Stimulated activated CD8-positive, alpha-beta memory T cell treated with anti-CD3 and anti-CD28 coated beads, Interleukin-2, amount 100 ng/mL, for 1 hour (primary cell): ENCODE results near the gene APCDD1L.
"Not testable (repeated sequence)": the region's sequence is repeated elsewhere in the genome, so short reads cannot be mapped to it uniquely, and the experiment has no call there.

Experiments
- DNase-seq, 2 donors: peaks; one replicate each; pipeline ENCODE4 v3.0.0-alpha.2; 2020; ENCODE audit warnings: low read depth in 2 of 2

APCDD1L gene

DNA sequence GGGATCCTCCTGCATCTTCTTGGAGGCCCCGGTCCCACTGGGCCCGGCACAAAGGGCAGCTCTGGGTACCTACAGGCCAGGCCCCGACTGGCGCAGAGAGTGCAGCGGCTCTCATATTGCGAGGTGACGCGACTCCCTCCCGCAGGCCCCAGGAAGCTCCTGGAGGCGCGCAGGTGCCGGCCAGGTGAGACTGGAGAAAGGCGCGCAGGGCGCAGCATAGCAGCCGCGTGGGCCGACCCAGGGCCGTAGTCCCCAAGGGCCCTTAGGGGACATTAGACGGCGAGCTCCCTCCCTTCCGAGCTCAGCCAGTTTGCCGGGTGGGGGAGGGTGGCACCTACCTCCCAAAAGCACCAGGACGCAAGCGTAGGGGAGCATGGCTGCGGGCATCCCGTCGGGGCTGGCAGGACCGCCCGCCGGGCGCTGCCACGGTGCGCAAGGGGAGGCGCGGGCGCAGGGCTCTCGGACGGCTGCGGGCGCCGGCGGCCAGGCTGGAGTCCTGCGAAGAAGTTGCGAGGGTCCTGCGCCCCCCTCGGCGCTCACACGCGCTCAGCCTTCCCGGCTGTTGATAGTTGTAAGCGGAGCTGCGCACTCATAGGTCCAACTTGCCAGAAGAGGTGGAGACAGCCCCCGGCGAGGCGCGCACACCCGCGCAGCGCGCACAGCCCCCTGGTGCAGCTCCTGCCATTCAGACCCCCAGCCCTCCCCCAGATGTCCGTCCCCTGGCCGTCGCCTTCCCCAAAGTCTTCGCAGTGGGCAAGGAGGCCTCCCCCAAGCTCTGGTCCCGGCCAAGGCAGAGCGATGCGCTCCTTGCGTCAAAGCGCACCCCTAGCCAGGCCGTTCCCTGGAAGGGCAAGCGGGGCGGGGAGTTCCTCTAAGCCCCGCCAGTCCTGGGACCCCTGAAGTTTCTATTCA is 622 bp downstream of the APCDD1L start:
- no peak for DNase-seq

DNA sequence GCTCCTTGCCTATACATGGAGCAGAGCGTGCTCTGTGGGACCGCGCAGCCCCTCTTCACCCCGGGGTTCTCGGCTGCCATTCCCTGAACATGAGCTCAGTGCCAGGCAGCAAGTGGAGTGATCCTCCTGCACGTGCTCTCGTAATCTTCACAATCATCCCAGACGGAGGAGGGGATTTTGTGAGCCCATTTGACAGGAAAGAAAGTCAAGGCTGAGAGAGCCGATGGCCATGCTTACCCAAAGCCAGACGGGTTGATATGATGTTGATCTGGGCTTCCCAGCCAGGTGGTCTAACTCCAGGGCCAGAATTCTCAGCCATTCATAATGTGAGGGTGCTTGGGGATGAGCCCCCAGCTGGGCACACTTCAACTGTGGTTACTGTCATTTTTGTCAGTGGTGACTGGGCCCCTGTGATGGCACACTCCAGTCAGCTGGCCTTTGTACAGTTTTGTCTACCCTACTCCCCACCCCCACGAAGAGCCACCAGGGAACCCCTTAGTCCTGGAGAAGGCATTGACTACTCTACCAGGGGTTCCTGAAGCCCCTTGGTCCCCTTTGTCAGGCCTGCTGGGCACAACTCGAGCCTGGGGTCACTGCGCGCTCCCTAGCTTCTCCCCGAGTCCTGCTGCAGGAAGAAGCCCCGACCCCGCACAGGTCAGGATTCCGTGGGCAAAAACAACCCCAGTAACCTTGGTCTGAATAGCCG is 1.5 kb downstream of the APCDD1L start:
- no peak for DNase-seq

DNA sequence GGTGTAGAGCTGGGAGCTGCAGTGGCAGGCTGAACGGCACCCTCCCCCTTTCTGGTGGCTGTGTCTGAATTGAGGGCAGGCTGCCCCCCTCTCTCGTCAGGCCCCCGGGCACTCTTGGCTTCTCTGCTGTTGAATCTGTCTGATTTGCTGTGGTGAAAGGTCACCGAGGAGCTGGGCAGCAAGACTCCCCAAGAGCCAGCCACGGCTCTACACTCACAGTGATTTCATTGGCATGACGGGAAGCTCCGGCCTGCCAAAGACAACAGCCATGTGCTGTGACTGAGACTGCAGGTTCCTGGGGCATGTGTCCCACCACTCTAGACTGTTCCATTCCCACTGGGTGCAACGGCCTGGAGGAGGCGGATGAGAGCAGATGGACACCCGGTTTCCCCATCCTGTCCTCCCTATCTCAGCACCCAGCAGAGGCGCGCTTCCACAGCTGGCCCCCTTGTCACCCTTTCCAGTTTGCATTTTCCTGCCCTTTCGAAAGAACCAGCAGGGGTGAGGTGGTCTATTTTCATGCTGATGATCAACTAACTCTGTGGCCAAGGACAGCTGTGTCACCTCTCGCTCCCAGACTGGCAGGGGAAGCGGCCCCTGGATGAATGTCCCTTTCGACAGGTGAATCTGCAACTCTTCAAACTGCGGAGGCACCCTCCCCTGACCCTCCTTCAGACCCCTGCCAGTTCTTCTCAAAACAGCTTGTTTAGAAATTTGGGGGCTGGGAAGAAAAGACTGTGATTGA is 2.2 kb downstream of the APCDD1L start:
- DNase-seq: no peak

GRCh38 chr20:58511861-58512260 is 3.3 kb downstream of the APCDD1L start:
- DNase-seq: no peak

- no peak for DNase-seq
These were observed 3.8 kb downstream of the APCDD1L start for GRCh38 chr20:58511364-58511763.

DNA sequence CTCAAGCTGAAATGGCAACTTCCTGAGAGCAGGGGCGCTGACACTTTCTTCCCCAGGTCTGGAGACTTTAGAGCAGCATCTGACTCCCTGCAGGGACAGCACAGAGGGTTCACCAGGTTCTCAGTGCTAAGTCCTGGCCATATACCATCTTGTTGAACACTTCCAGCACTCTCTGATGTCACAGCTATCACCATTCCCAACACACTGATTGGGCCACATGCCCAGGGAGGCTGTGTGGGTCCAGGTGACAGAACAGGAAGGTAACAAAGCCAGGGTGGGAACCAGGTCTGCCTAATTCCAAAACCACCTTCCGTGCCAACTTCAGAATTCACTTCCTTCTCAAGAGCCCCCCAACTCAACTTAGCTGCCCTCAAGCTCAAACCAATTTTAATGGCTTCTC is 4.3 kb downstream of the APCDD1L start:
- DNase-seq: no peak

- no peak for DNase-seq
These were observed 6.3 kb downstream of the APCDD1L start for GRCh38 chr20:58508762-58509395.

DNA sequence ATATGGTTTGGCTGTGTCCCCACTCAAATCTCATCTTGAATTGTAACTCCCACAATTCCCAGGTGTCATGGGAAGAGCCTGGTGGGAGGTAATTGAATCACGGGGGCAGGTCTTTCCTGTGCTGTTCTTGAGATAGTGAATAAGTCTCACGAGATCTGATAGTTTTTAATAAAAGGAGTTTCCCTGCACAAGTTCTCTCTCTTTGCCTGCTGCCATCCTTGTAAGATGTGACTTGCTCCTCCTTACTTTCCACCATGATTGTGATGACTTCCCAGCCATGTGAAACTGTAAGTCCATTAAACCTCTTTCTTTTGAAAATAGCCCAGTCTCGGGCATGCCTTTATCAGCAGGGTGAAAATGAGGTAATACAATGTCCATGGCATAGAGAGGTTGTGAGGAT is 8.2 kb downstream of the APCDD1L start:
- not testable (repeated sequence) for DNase-seq

DNA sequence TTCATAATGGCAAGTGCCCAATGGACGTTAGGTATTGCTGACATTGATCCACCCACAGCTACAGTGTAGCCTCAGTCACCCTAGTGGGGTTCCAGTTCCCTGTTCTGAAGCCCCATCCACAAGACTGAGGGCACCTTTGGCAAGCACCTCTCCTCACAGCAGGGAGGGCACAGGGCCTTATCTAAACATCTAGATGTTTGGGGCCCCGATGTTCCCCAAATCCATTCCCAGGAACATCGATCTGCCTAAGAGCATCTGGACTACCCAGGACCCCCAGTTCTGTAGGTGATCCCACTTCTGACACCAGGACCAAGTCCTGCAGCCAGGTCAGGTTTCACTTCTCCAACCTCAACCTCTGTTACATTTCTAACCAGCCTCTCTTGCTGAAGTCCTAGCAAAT is 10.6 kb downstream of the APCDD1L start:
- no peak for DNase-seq

- no peak for DNase-seq
These were observed 11.5 kb downstream of the APCDD1L start for GRCh38 chr20:58503668-58504067.

GRCh38 chr20:58500256-58500655 is 14.9 kb downstream of the APCDD1L start:
- no peak for DNase-seq

DNA sequence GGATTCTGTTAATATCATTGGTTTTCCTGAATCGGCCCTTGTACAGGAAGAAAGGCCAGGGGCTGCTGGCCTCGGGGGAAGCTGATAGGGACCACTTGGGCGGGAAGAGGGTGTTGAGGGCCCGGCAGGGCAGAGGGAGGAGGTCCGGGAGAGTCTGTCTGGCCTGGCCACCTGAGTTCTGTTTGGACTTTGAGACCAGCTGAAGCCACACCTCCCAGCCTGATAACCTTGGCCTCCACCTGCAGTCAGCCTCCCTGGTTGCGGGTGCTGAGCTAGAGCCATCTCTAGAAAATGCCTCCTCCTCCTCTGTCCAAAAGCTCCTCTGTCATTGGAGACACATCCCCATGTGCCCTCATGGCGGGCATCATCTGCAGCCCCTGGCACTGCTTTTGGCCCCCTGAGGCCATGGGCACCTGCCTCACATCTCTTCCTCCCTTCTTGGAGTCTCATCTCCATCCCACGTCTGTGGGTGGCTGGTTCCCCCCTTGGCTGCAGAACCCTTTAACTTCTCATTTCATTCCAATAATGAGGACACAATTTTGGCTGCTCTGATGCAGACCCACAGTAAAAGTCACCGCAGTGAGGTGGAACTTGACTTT is 16.6 kb downstream of the APCDD1L start:
- no peak for DNase-seq

- DNase-seq: no peak
These were observed 17.3 kb downstream of the APCDD1L start for GRCh38 chr20:58497724-58498469.

DNA sequence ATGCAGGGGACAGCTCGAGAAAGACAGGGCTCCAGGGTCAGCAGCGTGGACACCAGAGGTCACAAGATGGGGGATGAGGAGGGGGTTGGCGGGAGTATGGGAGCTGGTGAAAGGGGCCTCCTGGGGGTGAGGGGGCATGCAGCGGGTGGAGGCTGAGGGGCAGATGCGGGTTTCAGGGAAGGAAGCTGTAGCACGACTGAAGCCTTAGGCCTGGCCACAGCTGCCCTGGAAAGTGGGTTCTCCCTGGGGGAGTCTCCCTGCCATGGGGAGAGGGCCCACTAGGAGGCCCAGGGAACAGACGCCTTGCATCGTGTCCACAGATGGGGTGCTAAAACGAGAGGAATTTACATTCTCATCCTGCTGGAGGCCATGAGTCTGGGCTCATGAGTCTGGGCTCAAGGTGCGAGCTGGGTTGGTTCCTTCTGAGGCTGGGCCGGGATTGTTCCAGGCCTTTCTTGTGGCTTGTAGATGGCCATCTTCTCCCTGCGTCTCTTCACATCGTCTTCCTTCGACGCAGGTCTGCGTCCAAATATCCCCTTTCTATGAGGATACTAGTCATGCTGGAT is 18.0 kb downstream of the APCDD1L start:
- no peak for DNase-seq

- no peak for DNase-seq
These were observed 18.8 kb downstream of the APCDD1L start for GRCh38 chr20:58496429-58496769.

GRCh38 chr20:58495623-58496428 is 19.4 kb downstream of the APCDD1L start:
- no peak for DNase-seq

DNA sequence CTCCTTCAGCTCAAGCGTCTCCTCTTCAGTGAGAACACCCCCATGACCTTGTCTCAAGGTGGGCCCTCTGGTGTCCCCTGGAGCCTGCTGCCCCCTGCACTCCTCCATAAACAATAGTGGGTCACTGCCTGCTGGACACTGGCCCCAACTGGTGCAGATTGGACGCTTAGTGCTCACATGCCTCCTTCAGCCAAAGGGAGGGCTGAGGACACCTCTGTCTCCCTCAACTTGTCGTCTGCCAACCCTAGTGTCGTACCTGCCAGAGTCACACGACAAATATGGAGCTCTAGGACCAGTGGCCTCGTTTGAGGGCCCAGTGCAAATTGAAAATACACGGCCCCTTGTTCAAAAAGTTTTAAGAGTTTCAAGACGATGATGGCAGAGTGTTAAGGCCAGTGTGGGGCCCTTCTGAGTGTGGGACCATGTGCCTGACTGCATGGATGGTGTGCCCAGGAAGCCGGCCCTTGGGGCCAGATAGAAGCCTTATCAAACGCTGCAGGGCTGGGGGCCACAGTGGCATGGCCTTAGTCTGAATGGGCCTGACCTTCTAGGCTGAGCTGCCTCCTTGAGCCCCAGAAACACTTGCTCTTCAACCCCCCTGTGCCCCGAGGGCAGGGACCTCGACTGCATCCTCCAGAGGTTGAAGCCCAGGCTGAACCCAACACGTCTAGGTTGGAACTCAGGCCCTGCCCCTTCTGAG is 20.1 kb downstream of the APCDD1L start:
- DNase-seq: no peak

- DNase-seq: no peak
These were observed 22.2 kb downstream of the APCDD1L start for GRCh38 chr20:58492795-58493524.
